GM19467 (cell line): ENCODE data around the gene AKAP10.
"Not testable (repeated sequence)": the region's sequence is repeated elsewhere in the genome, so short reads cannot be mapped to it uniquely, and the experiment has no call there.

Experiments used
- ATAC-seq: cut with Tn5 transposase; IDR thresholded peaks from one replicate; pipeline ENCODE4 v1.9.1; 2021; ENCODE audit warnings: mild to moderate bottlenecking, moderate library complexity; ENCODE audit not compliant: unreplicated experiment

The AKAP10 gene

GRCh38 chr17:19979917-19980770 lies 2.5 kb upstream of the AKAP10 start:
- no peak for ATAC-seq

GRCh38 chr17:19978805-19979211 lies 1.2 kb upstream of the AKAP10 start:
- ATAC-seq: no peak

GRCh38 chr17:19978209-19978802 lies 678 bp upstream of the AKAP10 start:
- peak; percentile 24 for ATAC-seq

- ATAC-seq: no peak
These were observed 2.0 kb downstream of the AKAP10 start for GRCh38 chr17:19975601-19976000.

- no peak for ATAC-seq
These were observed 4.5 kb downstream of the AKAP10 start for GRCh38 chr17:19973156-19973555.

GRCh38 chr17:19962954-19963353 lies 14.7 kb downstream of the AKAP10 start:
- ATAC-seq: not testable (repeated sequence)

- no peak for ATAC-seq
These were observed 19.6 kb downstream of the AKAP10 start for GRCh38 chr17:19958023-19958422.

- no peak for ATAC-seq
These were observed 22.5 kb downstream of the AKAP10 start for GRCh38 chr17:19955099-19955498.

GRCh38 chr17:19951411-19951810 lies 26.2 kb downstream of the AKAP10 start:
- ATAC-seq: not testable (repeated sequence)

- ATAC-seq: not testable (repeated sequence)
These were observed 26.9 kb downstream of the AKAP10 start for GRCh38 chr17:19950624-19951195.

GRCh38 chr17:19948116-19948943 lies 29.3 kb downstream of the AKAP10 start:
- ATAC-seq: no peak

- ATAC-seq: no peak
These were observed 30.7 kb downstream of the AKAP10 start for GRCh38 chr17:19946921-19947320.

- ATAC-seq: no peak
These were observed 32.5 kb downstream of the AKAP10 start for GRCh38 chr17:19945009-19945626.

GRCh38 chr17:19943599-19943998 lies 34.0 kb downstream of the AKAP10 start:
- no peak for ATAC-seq

- no peak for ATAC-seq
These were observed 34.6 kb downstream of the AKAP10 start for GRCh38 chr17:19943026-19943425.

GRCh38 chr17:19940722-19941464 lies 36.7 kb downstream of the AKAP10 start:
- ATAC-seq: no peak

GRCh38 chr17:19939993-19940721 lies 37.5 kb downstream of the AKAP10 start:
- ATAC-seq: no peak

- ATAC-seq: no peak
These were observed 38.9 kb downstream of the AKAP10 start for GRCh38 chr17:19938736-19939135.

- ATAC-seq: no peak
These were observed 40.1 kb downstream of the AKAP10 start for GRCh38 chr17:19937522-19937921.
